Activated CD4-positive, alpha-beta T cell treated with anti-CD3 and anti-CD28 coated beads, Interleukin-2, amount 10 ng/mL, durations not matched to agents 24 days and 14 days (primary cell): Measurements from ENCODE around the gene PCDHGC3. TPM values are rescaled to one million over a fixed set of nuclear protein-coding genes. Genes with fewer than 3 reads are reported as not detected.

ENCODE experiments used
- DNase-seq: peaks from one replicate; pipeline ENCODE4 v3.0.0; 2022
- H3K27ac Mint-ChIP-seq: one replicate; pipeline ENCODE4 v1.8.0; 2022; ENCODE audit warnings: mild to moderate bottlenecking, mixed read lengths
- H3K27me3 Mint-ChIP-seq: one replicate; pipeline ENCODE4 v1.8.0; 2022; ENCODE audit warnings: mixed read lengths
- H3K36me3 Mint-ChIP-seq: one replicate; pipeline ENCODE4 v1.8.0; 2022; ENCODE audit warnings: low read depth, mild to moderate bottlenecking, mixed read lengths
- H3K4me1 Mint-ChIP-seq: one replicate; pipeline ENCODE4 v1.8.0; 2021; ENCODE audit warnings: mixed read lengths
- H3K4me3 Mint-ChIP-seq: one replicate; pipeline ENCODE4 v1.8.0; 2022; ENCODE audit warnings: mild to moderate bottlenecking, moderate library complexity, mixed read lengths
- H3K9me3 Mint-ChIP-seq: one replicate; pipeline ENCODE4 v1.8.0; 2021; ENCODE audit warnings: mixed read lengths
- intact Hi-C: fragments of 100-400 bp; cut with micrococcal nuclease; formaldehyde crosslinking; loops from one replicate; pipeline ENCODE4 v1.15.1; 2023
- total RNA-seq: library from RNA; stranded (reverse); gene quantifications from 2 replicates; pipeline ENCODE4 v1.2.3, GENCODE V29; 2022

The PCDHGC3 gene
- total RNA-seq, 1 donor from 2014 or later: 0.58 TPM

DNA sequence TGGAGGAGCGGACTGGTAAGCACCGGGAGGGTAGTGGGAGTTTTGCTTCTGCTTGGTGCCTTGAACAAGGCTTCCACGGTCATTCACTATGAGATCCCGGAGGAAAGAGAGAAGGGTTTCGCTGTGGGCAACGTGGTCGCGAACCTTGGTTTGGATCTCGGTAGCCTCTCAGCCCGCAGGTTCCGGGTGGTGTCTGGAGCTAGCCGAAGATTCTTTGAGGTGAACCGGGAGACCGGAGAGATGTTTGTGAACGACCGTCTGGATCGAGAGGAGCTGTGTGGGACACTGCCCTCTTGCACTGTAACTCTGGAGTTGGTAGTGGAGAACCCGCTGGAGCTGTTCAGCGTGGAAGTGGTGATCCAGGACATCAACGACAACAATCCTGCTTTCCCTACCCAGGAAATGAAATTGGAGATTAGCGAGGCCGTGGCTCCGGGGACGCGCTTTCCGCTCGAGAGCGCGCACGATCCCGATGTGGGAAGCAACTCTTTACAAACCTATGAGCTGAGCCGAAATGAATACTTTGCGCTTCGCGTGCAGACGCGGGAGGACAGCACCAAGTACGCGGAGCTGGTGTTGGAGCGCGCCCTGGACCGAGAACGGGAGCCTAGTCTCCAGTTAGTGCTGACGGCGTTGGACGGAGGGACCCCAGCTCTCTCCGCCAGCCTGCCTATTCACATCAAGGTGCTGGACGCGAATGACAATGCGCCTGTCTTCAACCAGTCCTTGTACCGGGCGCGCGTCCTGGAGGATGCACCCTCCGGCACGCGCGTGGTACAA is 556 bp downstream of the PCDHGC3 start:
- intact Hi-C loops: loop anchor here (5.0 kb wide), 2 partner anchors 54 to 81 kb away; partner anchors contain the start of gene PCDHGA11
- H3K27me3 Mint-ChIP-seq: peaks cover 62% of the 10 kb centered on the region
- H3K4me3 Mint-ChIP-seq: peak overlapping the region; percentile 91
- H3K9me3 Mint-ChIP-seq: no peaks in the 10 kb centered on the region
- peaks cover 18% of the 10 kb centered on the region for H3K4me1 Mint-ChIP-seq
- peak; percentile 63 for DNase-seq
- H3K27ac Mint-ChIP-seq: no peak overlapping the region
- H3K36me3 Mint-ChIP-seq: no peaks in the 10 kb centered on the region

DNA sequence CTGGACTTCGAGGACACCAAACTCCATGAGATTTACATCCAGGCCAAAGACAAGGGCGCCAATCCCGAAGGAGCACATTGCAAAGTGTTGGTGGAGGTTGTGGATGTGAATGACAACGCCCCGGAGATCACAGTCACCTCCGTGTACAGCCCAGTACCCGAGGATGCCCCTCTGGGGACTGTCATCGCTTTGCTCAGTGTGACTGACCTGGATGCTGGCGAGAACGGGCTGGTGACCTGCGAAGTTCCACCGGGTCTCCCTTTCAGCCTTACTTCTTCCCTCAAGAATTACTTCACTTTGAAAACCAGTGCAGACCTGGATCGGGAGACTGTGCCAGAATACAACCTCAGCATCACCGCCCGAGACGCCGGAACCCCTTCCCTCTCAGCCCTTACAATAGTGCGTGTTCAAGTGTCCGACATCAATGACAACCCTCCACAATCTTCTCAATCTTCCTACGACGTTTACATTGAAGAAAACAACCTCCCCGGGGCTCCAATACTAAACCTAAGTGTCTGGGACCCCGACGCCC is 1.3 kb downstream of the PCDHGC3 start:
- Mint-ChIP-seq H3K27me3 (peaks cover 62% of the 10 kb centered on the region), H3K9me3 (no peaks in the 10 kb centered on the region), H3K36me3 (no peaks in the 10 kb centered on the region), H3K27ac (no peak overlapping the region), H3K4me1 (peaks cover 18% of the 10 kb centered on the region), H3K4me3 (peak overlapping the region; percentile 91)
- intact Hi-C loops: loop anchor here (5.0 kb wide), 2 partner anchors 55 to 80 kb away; partner anchors contain the start of gene PCDHGA11
- DNase-seq: no peak

DNA sequence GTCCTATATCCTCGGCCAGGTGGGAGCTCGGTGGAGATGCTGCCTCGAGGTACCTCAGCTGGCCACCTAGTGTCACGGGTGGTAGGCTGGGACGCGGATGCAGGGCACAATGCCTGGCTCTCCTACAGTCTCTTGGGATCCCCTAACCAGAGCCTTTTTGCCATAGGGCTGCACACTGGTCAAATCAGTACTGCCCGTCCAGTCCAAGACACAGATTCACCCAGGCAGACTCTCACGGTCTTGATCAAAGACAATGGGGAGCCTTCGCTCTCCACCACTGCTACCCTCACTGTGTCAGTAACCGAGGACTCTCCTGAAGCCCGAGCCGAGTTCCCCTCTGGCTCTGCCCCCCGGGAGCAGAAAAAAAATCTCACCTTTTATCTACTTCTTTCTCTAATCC is 2.0 kb downstream of the PCDHGC3 start:
- H3K36me3 Mint-ChIP-seq: no peaks in the 10 kb centered on the region
- no peak overlapping the region for H3K27ac Mint-ChIP-seq
- no peak overlapping the region for H3K4me3 Mint-ChIP-seq
- H3K9me3 Mint-ChIP-seq: no peaks in the 10 kb centered on the region
- peaks cover 18% of the 10 kb centered on the region for H3K4me1 Mint-ChIP-seq
- intact Hi-C loops: loop anchor here (5.0 kb wide), 2 partner anchors 56 to 79 kb away; partner anchors contain the start of gene PCDHGA11
- peaks cover 68% of the 10 kb centered on the region for H3K27me3 Mint-ChIP-seq
- DNase-seq: no peak

- H3K4me3 Mint-ChIP-seq: no peak overlapping the region
- peaks cover 73% of the 10 kb centered on the region for H3K27me3 Mint-ChIP-seq
- intact Hi-C loops: loop anchor here (5.0 kb wide), 2 partner anchors 56 to 79 kb away; partner anchors contain the start of gene PCDHGA11
- no peaks in the 10 kb centered on the region for H3K36me3 Mint-ChIP-seq
- H3K9me3 Mint-ChIP-seq: no peaks in the 10 kb centered on the region
- peaks cover 18% of the 10 kb centered on the region for H3K4me1 Mint-ChIP-seq
- DNase-seq: no peak
- no peak overlapping the region for H3K27ac Mint-ChIP-seq
These were observed 2.7 kb downstream of the PCDHGC3 start for GRCh38 chr5:141478321-141478945.

- no peak overlapping the region for H3K27ac Mint-ChIP-seq
- no peak overlapping the region for H3K4me3 Mint-ChIP-seq
- DNase-seq: no peak
- H3K36me3 Mint-ChIP-seq: no peaks in the 10 kb centered on the region
- no peaks in the 10 kb centered on the region for H3K9me3 Mint-ChIP-seq
- peaks cover 18% of the 10 kb centered on the region for H3K4me1 Mint-ChIP-seq
- peaks cover 77% of the 10 kb centered on the region for H3K27me3 Mint-ChIP-seq
- intact Hi-C loops: loop anchor here (5.0 kb wide), 3 partner anchors 57 to 78 kb away; partner anchors contain the start of genes PCDHGA10 and PCDHGA11
These were observed 4.0 kb downstream of the PCDHGC3 start for GRCh38 chr5:141479776-141480175.

DNA sequence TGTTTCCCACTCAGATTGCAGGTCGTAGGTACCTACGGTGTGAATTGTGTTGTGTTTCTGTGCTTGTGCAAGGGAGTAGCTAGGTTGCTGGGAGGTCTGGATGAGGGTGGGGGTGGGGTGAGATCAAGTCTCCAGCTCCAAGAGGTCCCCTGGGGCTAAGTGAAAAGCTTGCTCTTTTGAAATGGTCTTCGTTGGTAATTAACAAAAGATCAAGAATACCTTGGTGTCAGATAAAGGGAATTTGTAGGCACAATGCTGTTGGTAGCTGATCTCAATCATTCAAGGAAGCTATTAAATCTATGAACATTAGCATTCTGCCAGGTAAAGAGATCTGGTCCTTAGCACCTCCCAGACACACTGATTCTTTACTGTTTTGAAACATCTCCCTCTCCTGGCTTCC is 8.1 kb downstream of the PCDHGC3 start:
- no peak overlapping the region for H3K27ac Mint-ChIP-seq
- DNase-seq: no peak
- H3K36me3 Mint-ChIP-seq: no peaks in the 10 kb centered on the region
- H3K9me3 Mint-ChIP-seq: no peaks in the 10 kb centered on the region
- H3K27me3 Mint-ChIP-seq: peaks cover 61% of the 10 kb centered on the region
- no peaks in the 10 kb centered on the region for H3K4me1 Mint-ChIP-seq
- no peak overlapping the region for H3K4me3 Mint-ChIP-seq
- intact Hi-C loops: loop anchor here (5.0 kb wide), 1 partner anchor 72 kb away; the partner anchor contains the start of gene PCDHGA10

GRCh38 chr5:141484310-141484640 is 8.5 kb downstream of the PCDHGC3 start:
- no peaks in the 10 kb centered on the region for H3K9me3 Mint-ChIP-seq
- DNase-seq: no peak
- no peaks in the 10 kb centered on the region for H3K36me3 Mint-ChIP-seq
- H3K4me1 Mint-ChIP-seq: no peaks in the 10 kb centered on the region
- intact Hi-C loops: loop anchor here (5.0 kb wide), 1 partner anchor 72 kb away; the partner anchor contains the start of gene PCDHGA10
- H3K27ac Mint-ChIP-seq: no peak overlapping the region
- H3K4me3 Mint-ChIP-seq: no peak overlapping the region
- H3K27me3 Mint-ChIP-seq: peaks cover 61% of the 10 kb centered on the region

DNA sequence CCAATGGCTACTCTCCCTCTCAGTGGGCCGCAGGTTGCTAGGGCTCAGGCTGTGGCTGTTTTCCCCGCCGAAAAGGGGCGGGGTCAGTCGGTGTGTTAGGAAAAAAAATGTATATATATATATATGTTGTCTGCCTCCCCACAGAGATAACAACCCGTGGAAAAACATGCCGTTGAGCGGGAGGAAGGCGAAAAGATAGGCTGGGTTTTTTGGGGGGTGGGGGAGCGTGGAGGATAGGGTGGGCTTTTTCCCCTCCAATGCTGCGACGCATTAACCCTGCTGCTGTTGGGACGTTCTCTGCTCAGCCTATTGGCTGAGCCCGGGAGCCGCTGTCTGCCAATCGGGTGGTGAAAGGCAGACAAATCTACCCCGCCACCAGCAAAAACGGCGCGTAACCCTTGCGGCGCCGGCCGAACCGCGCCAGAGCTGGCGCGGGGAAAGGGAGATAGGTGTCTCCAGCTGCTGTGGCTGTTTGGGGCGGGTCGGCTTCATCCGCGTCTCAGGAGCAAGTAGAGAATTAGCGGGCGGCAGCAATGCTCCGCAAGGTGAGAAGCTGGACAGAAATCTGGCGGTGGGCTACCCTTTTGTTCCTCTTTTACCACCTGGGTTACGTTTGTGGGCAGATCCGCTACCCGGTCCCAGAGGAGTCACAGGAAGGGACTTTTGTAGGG is 9.0 kb downstream of the PCDHGC3 start, which contains the start of gene PCDHGC4:
Gene PCDHGC4 (plus strand): TSS at position 390 of the 671 bp plus-strand sequence. CDS start 144 bp downstream, at position 534.
- H3K27ac Mint-ChIP-seq: no peak within 1 kb of the TSS
- intact Hi-C loops: loop anchor here (5.0 kb wide), 1 partner anchor 72 kb away; the partner anchor contains the start of gene PCDHGA10
- peaks cover 60% of the 10 kb centered on the region for H3K27me3 Mint-ChIP-seq
- H3K9me3 Mint-ChIP-seq: no peaks in the 10 kb centered on the region
- H3K36me3 Mint-ChIP-seq: no peaks in the 10 kb centered on the region
- DNase-seq: no peak
- H3K4me3 Mint-ChIP-seq: no peak within 1 kb of the TSS
- no peaks in the 10 kb centered on the region for H3K4me1 Mint-ChIP-seq

DNA sequence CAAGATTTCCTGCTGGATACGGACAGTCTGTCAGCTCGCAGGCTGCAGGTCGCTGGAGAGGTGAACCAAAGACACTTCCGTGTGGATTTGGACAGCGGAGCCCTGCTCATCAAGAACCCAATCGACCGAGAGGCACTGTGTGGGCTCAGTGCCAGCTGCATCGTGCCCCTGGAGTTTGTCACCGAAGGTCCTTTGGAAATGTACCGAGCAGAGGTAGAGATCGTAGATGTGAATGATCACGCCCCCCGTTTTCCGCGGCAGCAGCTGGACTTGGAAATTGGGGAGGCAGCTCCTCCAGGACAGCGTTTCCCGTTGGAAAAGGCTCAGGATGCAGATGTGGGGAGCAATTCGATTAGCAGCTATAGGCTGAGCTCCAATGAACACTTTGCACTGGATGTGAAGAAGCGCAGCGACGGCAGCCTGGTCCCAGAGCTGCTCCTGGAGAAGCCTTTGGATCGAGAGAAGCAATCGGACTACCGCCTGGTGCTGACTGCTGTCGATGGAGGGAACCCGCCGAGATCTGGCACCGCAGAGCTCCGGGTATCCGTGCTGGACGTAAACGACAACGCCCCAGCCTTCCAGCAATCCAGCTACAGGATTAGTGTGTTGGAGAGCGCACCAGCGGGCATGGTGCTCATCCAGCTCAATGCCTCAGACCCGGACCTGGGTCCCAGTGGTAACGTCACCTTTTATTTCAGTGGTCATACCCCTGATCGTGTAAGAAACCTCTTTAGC is 9.7 kb downstream of the PCDHGC3 start:
- peak; percentile 52 for DNase-seq
- Mint-ChIP-seq H3K27ac (no peak overlapping the region), H3K27me3 (peaks cover 63% of the 10 kb centered on the region), H3K4me1 (no peaks in the 10 kb centered on the region), H3K36me3 (no peaks in the 10 kb centered on the region), H3K9me3 (no peaks in the 10 kb centered on the region), H3K4me3 (no peak overlapping the region)
- intact Hi-C loops: no loop called here

DNA sequence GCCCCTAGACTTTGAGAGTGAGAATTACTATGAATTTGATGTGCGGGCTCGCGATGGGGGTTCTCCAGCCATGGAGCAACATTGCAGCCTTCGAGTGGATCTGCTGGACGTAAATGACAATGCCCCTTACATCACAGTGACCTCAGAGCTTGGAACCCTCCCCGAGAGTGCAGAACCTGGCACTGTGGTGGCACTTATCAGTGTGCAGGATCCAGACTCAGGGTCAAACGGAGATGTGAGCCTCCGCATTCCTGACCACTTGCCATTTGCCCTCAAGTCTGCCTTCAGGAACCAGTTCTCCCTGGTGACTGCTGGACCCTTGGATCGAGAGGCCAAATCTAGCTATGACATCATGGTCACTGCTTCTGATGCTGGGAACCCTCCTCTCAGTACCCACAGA is 10.3 kb downstream of the PCDHGC3 start:
- no peak overlapping the region for H3K27ac Mint-ChIP-seq
- H3K27me3 Mint-ChIP-seq: peaks cover 65% of the 10 kb centered on the region
- no peak for DNase-seq
- no peak overlapping the region for H3K4me3 Mint-ChIP-seq
- H3K4me1 Mint-ChIP-seq: no peaks in the 10 kb centered on the region
- H3K36me3 Mint-ChIP-seq: no peaks in the 10 kb centered on the region
- H3K9me3 Mint-ChIP-seq: no peaks in the 10 kb centered on the region
- intact Hi-C loops: no loop called here

- H3K4me3 Mint-ChIP-seq: no peak overlapping the region
- no peaks in the 10 kb centered on the region for H3K9me3 Mint-ChIP-seq
- H3K27ac Mint-ChIP-seq: no peak overlapping the region
- intact Hi-C loops: no loop called here
- H3K27me3 Mint-ChIP-seq: peaks cover 71% of the 10 kb centered on the region
- H3K4me1 Mint-ChIP-seq: peaks cover 2% of the 10 kb centered on the region
- DNase-seq: no peak
- no peaks in the 10 kb centered on the region for H3K36me3 Mint-ChIP-seq
These were observed 11.4 kb downstream of the PCDHGC3 start for GRCh38 chr5:141487131-141487530.

DNA sequence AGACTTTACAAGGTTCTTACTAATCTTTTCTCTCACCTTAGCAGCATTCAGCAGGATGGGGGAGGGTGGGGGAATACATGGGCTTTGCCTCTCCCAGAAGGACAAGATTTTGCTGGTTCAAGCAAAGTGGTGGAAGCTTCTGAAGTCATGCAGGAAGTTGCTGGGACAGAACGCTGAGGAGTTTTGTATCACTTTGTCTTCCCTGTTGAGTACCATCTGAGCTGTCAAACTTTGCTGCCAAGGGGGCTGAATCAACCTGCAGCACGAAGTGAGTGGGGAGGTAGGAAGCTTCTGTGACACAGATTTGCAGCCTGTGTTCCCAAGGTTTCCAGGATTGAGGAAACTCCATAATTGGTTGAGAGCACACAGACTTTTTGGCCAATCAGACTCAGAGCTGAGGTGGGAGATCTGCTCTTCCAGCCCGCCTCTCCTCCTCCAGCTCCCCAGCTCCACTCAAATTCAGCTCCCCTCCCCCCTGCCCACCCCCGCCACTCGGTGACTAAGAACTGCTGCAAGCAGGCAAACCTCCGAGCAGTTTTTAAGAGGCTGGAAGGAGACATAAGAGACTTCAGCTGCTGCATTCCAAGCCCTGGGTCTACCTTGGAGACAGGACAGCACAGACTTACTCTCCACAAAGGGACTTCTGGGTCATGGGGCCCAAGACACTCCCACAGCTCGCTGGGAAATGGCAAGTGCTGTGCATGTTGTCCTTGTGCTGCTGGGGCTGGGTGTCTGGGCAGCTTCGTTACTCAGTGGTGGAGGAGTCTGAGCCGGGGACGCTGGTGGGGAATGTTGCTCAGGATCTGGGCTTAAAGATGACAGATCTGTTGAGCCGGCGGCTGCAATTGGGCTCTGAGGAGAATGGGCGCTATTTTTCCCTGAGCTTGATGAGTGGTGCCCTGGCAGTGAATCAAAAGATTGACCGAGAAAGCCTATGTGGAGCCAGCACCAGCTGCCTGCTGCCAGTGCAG is 13.1 kb downstream of the PCDHGC3 start, which contains the start of gene PCDHGC5:
Gene PCDHGC5 (plus strand): TSS at position 491 of the 971 bp plus-strand sequence. CDS start 160 bp downstream, at position 651.
- Mint-ChIP-seq H3K27me3 (peaks cover 68% of the 10 kb centered on the region), H3K36me3 (no peaks in the 10 kb centered on the region), H3K4me3 (no peak within 1 kb of the TSS), H3K9me3 (no peaks in the 10 kb centered on the region), H3K4me1 (peaks cover 2% of the 10 kb centered on the region), H3K27ac (no peak within 1 kb of the TSS)
- intact Hi-C loops: no loop called here
- DNase-seq: no peak
